ENCODE measurements around the gene PDZRN3. TPM values are rescaled to one million over a fixed set of nuclear protein-coding genes. Genes with fewer than 3 reads are reported as not detected.
A peak's percentile ranks its signal among the peaks of the same experiment; 100 is the strongest.
"Not testable (repeated sequence)": the region's sequence is repeated elsewhere in the genome, so short reads cannot be mapped to it uniquely, and the experiment has no call there.

The PDZRN3 gene
- total RNA-seq, 1 donor from 2014 or later, result 58.6 TPM

DNA sequence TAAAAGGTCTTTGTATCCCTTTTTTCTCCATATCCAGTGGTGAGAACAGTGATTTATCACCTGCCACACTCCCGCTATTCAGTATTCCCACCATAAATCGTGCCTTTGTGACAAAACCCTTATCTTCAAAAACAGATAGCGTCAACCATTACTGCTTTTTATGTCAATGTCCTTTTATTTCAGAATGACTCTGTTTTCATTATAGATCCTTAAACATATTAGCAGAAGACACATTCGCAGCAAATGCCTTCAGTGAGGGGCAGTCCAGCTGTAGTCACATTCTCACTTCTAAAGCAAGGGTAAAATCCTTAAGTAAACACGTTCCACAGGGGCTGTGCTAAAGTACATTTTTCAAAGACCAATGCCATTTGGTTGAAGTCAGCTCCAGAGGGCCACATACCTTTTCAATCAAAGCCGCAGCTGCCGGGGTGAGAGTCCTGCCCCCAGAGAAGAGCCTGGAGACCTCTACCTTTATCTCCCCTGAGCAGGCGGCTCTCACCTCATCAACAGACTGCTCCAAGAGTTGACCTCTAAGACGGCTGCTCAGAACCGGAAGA is 53.4 kb downstream of the PDZRN3 start:
- no peak overlapping the region for H3K27ac Mint-ChIP-seq
- H3K36me3 Mint-ChIP-seq, result peaks cover 4% of the 10 kb centered on the region
- TF ChIP-seq, protein P1, sequence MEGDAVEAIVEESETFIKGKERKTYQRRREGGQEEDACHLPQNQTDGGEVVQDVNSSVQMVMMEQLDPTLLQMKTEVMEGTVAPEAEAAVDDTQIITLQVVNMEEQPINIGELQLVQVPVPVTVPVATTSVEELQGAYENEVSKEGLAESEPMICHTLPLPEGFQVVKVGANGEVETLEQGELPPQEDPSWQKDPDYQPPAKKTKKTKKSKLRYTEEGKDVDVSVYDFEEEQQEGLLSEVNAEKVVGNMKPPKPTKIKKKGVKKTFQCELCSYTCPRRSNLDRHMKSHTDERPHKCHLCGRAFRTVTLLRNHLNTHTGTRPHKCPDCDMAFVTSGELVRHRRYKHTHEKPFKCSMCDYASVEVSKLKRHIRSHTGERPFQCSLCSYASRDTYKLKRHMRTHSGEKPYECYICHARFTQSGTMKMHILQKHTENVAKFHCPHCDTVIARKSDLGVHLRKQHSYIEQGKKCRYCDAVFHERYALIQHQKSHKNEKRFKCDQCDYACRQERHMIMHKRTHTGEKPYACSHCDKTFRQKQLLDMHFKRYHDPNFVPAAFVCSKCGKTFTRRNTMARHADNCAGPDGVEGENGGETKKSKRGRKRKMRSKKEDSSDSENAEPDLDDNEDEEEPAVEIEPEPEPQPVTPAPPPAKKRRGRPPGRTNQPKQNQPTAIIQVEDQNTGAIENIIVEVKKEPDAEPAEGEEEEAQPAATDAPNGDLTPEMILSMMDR (conservative IDR thresholded peaks at IDR 0.05), result no peak
- DNase-seq (ENCODE audit: extremely low spot score, unreplicated experiment), result no peak
- peak overlapping the region; percentile 49 for H3K4me3 Mint-ChIP-seq
- no peaks in the 10 kb centered on the region for H3K9me3 Mint-ChIP-seq
- H3K4me1 Mint-ChIP-seq (ENCODE audit: unreplicated experiment), result peaks cover 55% of the 10 kb centered on the region
- peaks cover 9% of the 10 kb centered on the region for H3K27me3 Mint-ChIP-seq

DNA sequence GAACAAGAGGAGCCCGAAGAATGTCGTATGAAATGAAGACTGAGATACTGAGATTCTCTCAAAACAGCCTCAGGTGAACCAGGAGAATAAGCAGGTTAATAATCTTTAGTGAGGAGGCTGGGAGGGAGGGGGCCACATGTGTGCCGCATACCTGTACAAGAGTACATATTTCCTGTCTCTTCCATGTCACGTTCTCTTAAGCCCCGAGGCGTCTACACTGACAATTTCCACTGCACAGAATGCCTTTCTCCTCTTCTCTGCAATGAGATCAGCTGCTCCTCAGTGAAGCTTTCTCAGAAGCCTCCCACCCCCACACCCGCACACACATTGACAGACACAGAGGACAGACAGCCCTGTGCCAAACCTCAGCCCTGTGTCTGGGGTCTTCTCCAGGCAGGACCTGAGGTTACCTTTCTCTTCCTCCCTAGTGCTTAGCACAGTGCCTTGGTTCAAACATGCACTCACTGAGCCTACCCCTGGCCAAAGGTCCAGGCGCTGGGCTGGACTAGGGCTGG is 55.4 kb downstream of the PDZRN3 start:
- no peak for DNase-seq (ENCODE audit: extremely low spot score, unreplicated experiment)
- H3K27me3 Mint-ChIP-seq, result peaks cover 9% of the 10 kb centered on the region
- no peak overlapping the region for H3K27ac Mint-ChIP-seq
- H3K9me3 Mint-ChIP-seq, result no peaks in the 10 kb centered on the region
- H3K4me3 Mint-ChIP-seq, result no peak overlapping the region
- TF ChIP-seq, protein P1 (conservative IDR thresholded peaks at IDR 0.05), result no peak
- H3K36me3 Mint-ChIP-seq, result peaks cover 4% of the 10 kb centered on the region
- peaks cover 61% of the 10 kb centered on the region for H3K4me1 Mint-ChIP-seq (ENCODE audit: unreplicated experiment)

DNA sequence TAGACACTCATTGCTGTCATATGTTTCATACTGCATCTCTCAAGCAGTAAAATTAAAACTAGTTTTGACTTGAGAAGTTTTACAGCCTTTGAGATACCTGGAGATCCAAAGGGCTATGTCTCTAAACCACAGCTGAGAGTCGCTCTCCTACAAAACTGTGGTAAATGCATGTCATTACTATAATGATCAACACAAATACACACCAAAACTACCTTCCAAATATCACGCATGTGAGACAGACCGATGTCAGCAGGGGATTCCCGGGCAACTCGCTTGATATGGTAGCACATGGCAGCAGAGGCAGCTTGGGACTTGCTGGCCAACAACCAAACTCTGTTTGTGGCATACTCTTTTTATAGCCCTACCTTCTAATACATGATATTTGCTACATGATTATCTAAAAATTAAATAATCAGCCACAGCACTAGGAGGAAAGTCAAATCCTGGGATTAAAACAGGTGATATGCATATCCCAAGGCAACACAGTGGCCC is 56.3 kb downstream of the PDZRN3 start:
- H3K4me3 Mint-ChIP-seq, result no peak overlapping the region
- H3K4me1 Mint-ChIP-seq (ENCODE audit: unreplicated experiment), result peaks cover 67% of the 10 kb centered on the region
- DNase-seq (ENCODE audit: extremely low spot score, unreplicated experiment), result no peak
- peaks cover 9% of the 10 kb centered on the region for H3K27me3 Mint-ChIP-seq
- TF ChIP-seq, protein P1 (conservative IDR thresholded peaks at IDR 0.05), result no peak
- H3K27ac Mint-ChIP-seq, result no peak overlapping the region
- peaks cover 5% of the 10 kb centered on the region for H3K9me3 Mint-ChIP-seq
- peaks cover 4% of the 10 kb centered on the region for H3K36me3 Mint-ChIP-seq

DNA sequence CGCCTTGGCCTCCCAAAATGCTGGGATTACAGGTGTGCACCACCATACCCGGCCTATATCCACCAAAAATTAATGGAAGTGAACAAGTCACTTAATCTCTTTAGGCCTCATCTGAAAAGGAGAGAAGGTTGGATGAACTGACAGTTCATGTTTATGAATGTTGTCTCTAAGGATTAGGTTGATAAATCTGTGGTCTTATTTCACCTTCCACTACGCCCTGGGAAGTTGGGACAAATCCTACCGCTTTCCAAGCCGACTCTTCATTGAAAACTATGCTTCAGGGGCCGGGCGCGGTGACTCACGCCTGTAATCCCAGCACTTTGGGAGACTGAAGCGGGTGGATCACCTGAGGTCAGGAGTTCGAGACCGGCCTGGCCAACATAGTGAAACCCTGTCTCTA is 59.4 kb downstream of the PDZRN3 start:
- peaks cover 54% of the 10 kb centered on the region for H3K4me1 Mint-ChIP-seq (ENCODE audit: unreplicated experiment)
- H3K27ac Mint-ChIP-seq, H3K27me3 Mint-ChIP-seq: not testable (repeated sequence)

GRCh38 chr3:73563896-73564582 is 60.7 kb downstream of the PDZRN3 start:
- no peak overlapping the region for H3K4me3 Mint-ChIP-seq
- peaks cover 5% of the 10 kb centered on the region for H3K9me3 Mint-ChIP-seq
- H3K27ac Mint-ChIP-seq, result no peak overlapping the region
- H3K36me3 Mint-ChIP-seq, result no peaks in the 10 kb centered on the region
- TF ChIP-seq, protein P1 (conservative IDR thresholded peaks at IDR 0.05), result no peak
- H3K27me3 Mint-ChIP-seq, result no peaks in the 10 kb centered on the region
- H3K4me1 Mint-ChIP-seq (ENCODE audit: unreplicated experiment), result peaks cover 52% of the 10 kb centered on the region
- no peak for DNase-seq (ENCODE audit: extremely low spot score, unreplicated experiment)

More for the DNA sequence above, 59.4 kb downstream of the PDZRN3 start:
- not testable (repeated sequence) for H3K4me3 Mint-ChIP-seq; H3K9me3 Mint-ChIP-seq; H3K36me3 Mint-ChIP-seq; DNase-seq (ENCODE audit: extremely low spot score, unreplicated experiment)

DNA sequence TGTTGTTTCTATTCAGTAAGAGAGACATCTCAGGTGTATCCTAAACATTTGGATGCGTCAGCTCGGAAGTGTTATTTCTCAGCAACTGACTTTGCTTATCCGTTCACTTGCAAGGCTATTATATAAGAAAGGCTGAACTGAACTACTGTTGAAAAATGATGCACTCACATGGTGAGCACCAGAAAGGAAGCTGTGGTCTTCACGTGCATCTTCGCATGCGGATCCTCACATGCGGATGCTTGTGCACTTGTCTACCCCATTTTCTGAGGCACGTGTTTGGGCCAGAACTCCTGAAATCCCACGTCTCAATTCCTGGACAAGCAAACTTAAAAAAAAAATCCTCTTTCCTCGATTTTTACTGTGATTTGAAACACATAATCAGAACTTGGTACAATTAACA is 63.2 kb downstream of the PDZRN3 start:
- DNase-seq (ENCODE audit: extremely low spot score, unreplicated experiment), result no peak
- Mint-ChIP-seq H3K9me3 (peaks cover 5% of the 10 kb centered on the region), H3K4me3 (no peak overlapping the region), H3K27me3 (no peaks in the 10 kb centered on the region), H3K4me1 (ENCODE audit: unreplicated experiment) (peaks cover 54% of the 10 kb centered on the region), H3K36me3 (no peaks in the 10 kb centered on the region), H3K27ac (no peak overlapping the region)
- TF ChIP-seq, protein P1 (conservative IDR thresholded peaks at IDR 0.05), result no peak
